ENCODE measurements around the gene RRP12.

RRP12 gene

GRCh38 chr10:97333601-97334369 lies 67.4 kb downstream of the RRP12 start:
- Histone ChIP-seq H3K36me3 (ENCODE audit: control insufficient read depth in 1 of 2, insufficient read depth in 2 of 2, low read length in 2 of 2) (peaks cover 4 to 6% of the 10 kb centered on the region in 2 donors), H3K4me3 (ENCODE audit: low read depth in 1 of 2, low read length in 2 of 2) (peak overlapping the region; percentile 87 to 91), H3K9me3 (ENCODE audit: control insufficient read depth in 1 of 2, low read length in 2 of 2) (no peaks in the 10 kb centered on the region), H3K27ac (ENCODE audit: low read length) (peak overlapping the region; percentile 96), H3K4me1 (ENCODE audit: control insufficient read depth in 1 of 2, insufficient read depth in 2 of 2, low read length in 2 of 2) (peaks cover 10 to 28% of the 10 kb centered on the region in 2 donors), H3K27me3 (ENCODE audit: low read depth, low read length) (no peaks in the 10 kb centered on the region)

- H3K27me3 ChIP-seq (ENCODE audit: low read depth, low read length): no peaks in the 10 kb centered on the region
- H3K4me1 ChIP-seq (ENCODE audit: control insufficient read depth in 1 of 2, insufficient read depth in 2 of 2, low read length in 2 of 2): peaks cover 10 to 28% of the 10 kb centered on the region in 2 donors
- no peaks in the 10 kb centered on the region for H3K9me3 ChIP-seq (ENCODE audit: control insufficient read depth in 1 of 2, low read length in 2 of 2)
Observed at GRCh38 chr10:97333351-97333600, 67.9 kb downstream of the RRP12 start.

GRCh38 chr10:97332591-97333350 lies 68.4 kb downstream of the RRP12 start:
- peaks cover 10 to 28% of the 10 kb centered on the region in 2 donors for H3K4me1 ChIP-seq (ENCODE audit: control insufficient read depth in 1 of 2, insufficient read depth in 2 of 2, low read length in 2 of 2)

More at GRCh38 chr10:97333351-97333600, 67.9 kb downstream of the RRP12 start:
- peak overlapping the region; percentile 87 to 91 for H3K4me3 ChIP-seq (ENCODE audit: low read depth in 1 of 2, low read length in 2 of 2)
- H3K27ac ChIP-seq (ENCODE audit: low read length): peak overlapping the region; percentile 96
- H3K36me3 ChIP-seq (ENCODE audit: control insufficient read depth in 1 of 2, insufficient read depth in 2 of 2, low read length in 2 of 2): peaks cover 4 to 10% of the 10 kb centered on the region in 2 donors

GRCh38 chr10:97331153-97331703 lies 69.9 kb downstream of the RRP12 start:
- Histone ChIP-seq H3K9me3 (ENCODE audit: control insufficient read depth in 1 of 2, low read length in 2 of 2) (no peaks in the 10 kb centered on the region), H3K4me3 (ENCODE audit: low read depth in 1 of 2, low read length in 2 of 2) (peak overlapping the region in 1 of 2 donors; percentile 87), H3K36me3 (ENCODE audit: control insufficient read depth in 1 of 2, insufficient read depth in 2 of 2, low read length in 2 of 2) (peaks cover 4 to 10% of the 10 kb centered on the region in 2 donors), H3K27ac (ENCODE audit: low read length) (no peak overlapping the region), H3K4me1 (ENCODE audit: control insufficient read depth in 1 of 2, insufficient read depth in 2 of 2, low read length in 2 of 2) (peaks cover 10 to 24% of the 10 kb centered on the region in 2 donors), H3K27me3 (ENCODE audit: low read depth, low read length) (no peaks in the 10 kb centered on the region)

More at GRCh38 chr10:97332591-97333350, 68.4 kb downstream of the RRP12 start:
- H3K4me3 ChIP-seq (ENCODE audit: low read depth in 1 of 2, low read length in 2 of 2): peak overlapping the region; percentile 87 to 91
- no peaks in the 10 kb centered on the region for H3K9me3 ChIP-seq (ENCODE audit: control insufficient read depth in 1 of 2, low read length in 2 of 2)
- H3K36me3 ChIP-seq (ENCODE audit: control insufficient read depth in 1 of 2, insufficient read depth in 2 of 2, low read length in 2 of 2): peaks cover 4 to 10% of the 10 kb centered on the region in 2 donors
- peak overlapping the region; percentile 96 for H3K27ac ChIP-seq (ENCODE audit: low read length)
- no peaks in the 10 kb centered on the region for H3K27me3 ChIP-seq (ENCODE audit: low read depth, low read length)

GRCh38 chr10:97329766-97330165 lies 71.4 kb downstream of the RRP12 start:
- Histone ChIP-seq H3K4me1 (ENCODE audit: control insufficient read depth in 1 of 2, insufficient read depth in 2 of 2, low read length in 2 of 2) (peaks cover 10 to 24% of the 10 kb centered on the region in 2 donors), H3K9me3 (ENCODE audit: control insufficient read depth in 1 of 2, low read length in 2 of 2) (no peaks in the 10 kb centered on the region), H3K27ac (ENCODE audit: low read length) (peak overlapping the region; percentile 36)

GRCh38 chr10:97328646-97329453 lies 72.3 kb downstream of the RRP12 start:
- peak overlapping the region; percentile 19 for H3K27ac ChIP-seq (ENCODE audit: low read length)
- no peaks in the 10 kb centered on the region for H3K9me3 ChIP-seq (ENCODE audit: control insufficient read depth in 1 of 2, low read length in 2 of 2)
- peaks cover 10 to 24% of the 10 kb centered on the region in 2 donors for H3K4me1 ChIP-seq (ENCODE audit: control insufficient read depth in 1 of 2, insufficient read depth in 2 of 2, low read length in 2 of 2)
- H3K36me3 ChIP-seq (ENCODE audit: control insufficient read depth in 1 of 2, insufficient read depth in 2 of 2, low read length in 2 of 2): peaks cover 4 to 10% of the 10 kb centered on the region in 2 donors
- no peaks in the 10 kb centered on the region for H3K27me3 ChIP-seq (ENCODE audit: low read depth, low read length)
- no peak overlapping the region for H3K4me3 ChIP-seq (ENCODE audit: low read depth in 1 of 2, low read length in 2 of 2)

More at GRCh38 chr10:97329766-97330165, 71.4 kb downstream of the RRP12 start:
- Histone ChIP-seq H3K27me3 (ENCODE audit: low read depth, low read length) (no peaks in the 10 kb centered on the region), H3K36me3 (ENCODE audit: control insufficient read depth in 1 of 2, insufficient read depth in 2 of 2, low read length in 2 of 2) (peaks cover 4 to 10% of the 10 kb centered on the region in 2 donors), H3K4me3 (ENCODE audit: low read depth in 1 of 2, low read length in 2 of 2) (no peak overlapping the region)

- Histone ChIP-seq H3K9me3 (ENCODE audit: control insufficient read depth in 1 of 2, low read length in 2 of 2) (no peaks in the 10 kb centered on the region), H3K27ac (ENCODE audit: low read length) (no peak overlapping the region), H3K27me3 (ENCODE audit: low read depth, low read length) (no peaks in the 10 kb centered on the region), H3K36me3 (ENCODE audit: control insufficient read depth in 1 of 2, insufficient read depth in 2 of 2, low read length in 2 of 2) (peaks cover 4 to 10% of the 10 kb centered on the region in 2 donors), H3K4me1 (ENCODE audit: control insufficient read depth in 1 of 2, insufficient read depth in 2 of 2, low read length in 2 of 2) (peaks cover 9 to 20% of the 10 kb centered on the region in 2 donors), H3K4me3 (ENCODE audit: low read depth in 1 of 2, low read length in 2 of 2) (no peak overlapping the region)
Observed at GRCh38 chr10:97327348-97328294, 73.5 kb downstream of the RRP12 start.

GRCh38 chr10:97325754-97326153 lies 75.4 kb downstream of the RRP12 start:
- peaks cover 4 to 10% of the 10 kb centered on the region in 2 donors for H3K36me3 ChIP-seq (ENCODE audit: control insufficient read depth in 1 of 2, insufficient read depth in 2 of 2, low read length in 2 of 2)
- H3K4me3 ChIP-seq (ENCODE audit: low read depth in 1 of 2, low read length in 2 of 2): no peak overlapping the region
- peaks cover 5 to 17% of the 10 kb centered on the region in 2 donors for H3K4me1 ChIP-seq (ENCODE audit: control insufficient read depth in 1 of 2, insufficient read depth in 2 of 2, low read length in 2 of 2)
- no peaks in the 10 kb centered on the region for H3K9me3 ChIP-seq (ENCODE audit: control insufficient read depth in 1 of 2, low read length in 2 of 2)
- no peaks in the 10 kb centered on the region for H3K27me3 ChIP-seq (ENCODE audit: low read depth, low read length)
- H3K27ac ChIP-seq (ENCODE audit: low read length): no peak overlapping the region

GRCh38 chr10:97323501-97323900 lies 77.6 kb downstream of the RRP12 start:
- Histone ChIP-seq H3K4me1 (ENCODE audit: control insufficient read depth in 1 of 2, insufficient read depth in 2 of 2, low read length in 2 of 2) (peaks cover 5 to 20% of the 10 kb centered on the region in 2 donors), H3K4me3 (ENCODE audit: low read depth in 1 of 2, low read length in 2 of 2) (no peak overlapping the region), H3K9me3 (ENCODE audit: control insufficient read depth in 1 of 2, low read length in 2 of 2) (no peaks in the 10 kb centered on the region), H3K27me3 (ENCODE audit: low read depth, low read length) (no peaks in the 10 kb centered on the region), H3K27ac (ENCODE audit: low read length) (no peak overlapping the region), H3K36me3 (ENCODE audit: control insufficient read depth in 1 of 2, insufficient read depth in 2 of 2, low read length in 2 of 2) (peaks cover 0 to under 1% of the 10 kb centered on the region in 2 donors)

GRCh38 chr10:97321804-97322190 lies 79.3 kb downstream of the RRP12 start:
- H3K36me3 ChIP-seq (ENCODE audit: control insufficient read depth in 1 of 2, insufficient read depth in 2 of 2, low read length in 2 of 2): no peaks in the 10 kb centered on the region
- peak overlapping the region; percentile 51 to 84 for H3K4me3 ChIP-seq (ENCODE audit: low read depth in 1 of 2, low read length in 2 of 2)
- H3K9me3 ChIP-seq (ENCODE audit: control insufficient read depth in 1 of 2, low read length in 2 of 2): no peaks in the 10 kb centered on the region
- H3K4me1 ChIP-seq (ENCODE audit: control insufficient read depth in 1 of 2, insufficient read depth in 2 of 2, low read length in 2 of 2): peaks cover 5 to 20% of the 10 kb centered on the region in 2 donors
- peak overlapping the region; percentile 75 for H3K27ac ChIP-seq (ENCODE audit: low read length)
- H3K27me3 ChIP-seq (ENCODE audit: low read depth, low read length): no peaks in the 10 kb centered on the region
